Measurements from ENCODE around the gene PHC3.

GRCh38 chr3:170102431-170102830 lies 79.1 kb downstream of the PHC3 start:
- no peak for TF ChIP-seq TAF1 (IDR thresholded peaks at IDR 0.05; ENCODE audit: low read depth)
- TF ChIP-seq EGR1 (IDR thresholded peaks at IDR 0.05), result no peak
- TF ChIP-seq, protein P1, sequence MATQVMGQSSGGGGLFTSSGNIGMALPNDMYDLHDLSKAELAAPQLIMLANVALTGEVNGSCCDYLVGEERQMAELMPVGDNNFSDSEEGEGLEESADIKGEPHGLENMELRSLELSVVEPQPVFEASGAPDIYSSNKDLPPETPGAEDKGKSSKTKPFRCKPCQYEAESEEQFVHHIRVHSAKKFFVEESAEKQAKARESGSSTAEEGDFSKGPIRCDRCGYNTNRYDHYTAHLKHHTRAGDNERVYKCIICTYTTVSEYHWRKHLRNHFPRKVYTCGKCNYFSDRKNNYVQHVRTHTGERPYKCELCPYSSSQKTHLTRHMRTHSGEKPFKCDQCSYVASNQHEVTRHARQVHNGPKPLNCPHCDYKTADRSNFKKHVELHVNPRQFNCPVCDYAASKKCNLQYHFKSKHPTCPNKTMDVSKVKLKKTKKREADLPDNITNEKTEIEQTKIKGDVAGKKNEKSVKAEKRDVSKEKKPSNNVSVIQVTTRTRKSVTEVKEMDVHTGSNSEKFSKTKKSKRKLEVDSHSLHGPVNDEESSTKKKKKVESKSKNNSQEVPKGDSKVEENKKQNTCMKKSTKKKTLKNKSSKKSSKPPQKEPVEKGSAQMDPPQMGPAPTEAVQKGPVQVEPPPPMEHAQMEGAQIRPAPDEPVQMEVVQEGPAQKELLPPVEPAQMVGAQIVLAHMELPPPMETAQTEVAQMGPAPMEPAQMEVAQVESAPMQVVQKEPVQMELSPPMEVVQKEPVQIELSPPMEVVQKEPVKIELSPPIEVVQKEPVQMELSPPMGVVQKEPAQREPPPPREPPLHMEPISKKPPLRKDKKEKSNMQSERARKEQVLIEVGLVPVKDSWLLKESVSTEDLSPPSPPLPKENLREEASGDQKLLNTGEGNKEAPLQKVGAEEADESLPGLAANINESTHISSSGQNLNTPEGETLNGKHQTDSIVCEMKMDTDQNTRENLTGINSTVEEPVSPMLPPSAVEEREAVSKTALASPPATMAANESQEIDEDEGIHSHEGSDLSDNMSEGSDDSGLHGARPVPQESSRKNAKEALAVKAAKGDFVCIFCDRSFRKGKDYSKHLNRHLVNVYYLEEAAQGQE (IDR thresholded peaks at IDR 0.05; ENCODE audit: low read depth), result no peak
- no peak for TF ChIP-seq CEBPB (IDR thresholded peaks at IDR 0.05)
- TF ChIP-seq MAX (IDR thresholded peaks at IDR 0.05), result no peak

Data from Ishikawa (cell line).